ENCODE measurements around the gene MYOZ3. TPM values are rescaled to one million over a fixed set of nuclear protein-coding genes. Genes with fewer than 3 reads are reported as not detected.

The MYOZ3 gene
- total and polyA plus RNA-seq, 7 donors: 3.0 to 110 (median 29.7) TPM

DNA sequence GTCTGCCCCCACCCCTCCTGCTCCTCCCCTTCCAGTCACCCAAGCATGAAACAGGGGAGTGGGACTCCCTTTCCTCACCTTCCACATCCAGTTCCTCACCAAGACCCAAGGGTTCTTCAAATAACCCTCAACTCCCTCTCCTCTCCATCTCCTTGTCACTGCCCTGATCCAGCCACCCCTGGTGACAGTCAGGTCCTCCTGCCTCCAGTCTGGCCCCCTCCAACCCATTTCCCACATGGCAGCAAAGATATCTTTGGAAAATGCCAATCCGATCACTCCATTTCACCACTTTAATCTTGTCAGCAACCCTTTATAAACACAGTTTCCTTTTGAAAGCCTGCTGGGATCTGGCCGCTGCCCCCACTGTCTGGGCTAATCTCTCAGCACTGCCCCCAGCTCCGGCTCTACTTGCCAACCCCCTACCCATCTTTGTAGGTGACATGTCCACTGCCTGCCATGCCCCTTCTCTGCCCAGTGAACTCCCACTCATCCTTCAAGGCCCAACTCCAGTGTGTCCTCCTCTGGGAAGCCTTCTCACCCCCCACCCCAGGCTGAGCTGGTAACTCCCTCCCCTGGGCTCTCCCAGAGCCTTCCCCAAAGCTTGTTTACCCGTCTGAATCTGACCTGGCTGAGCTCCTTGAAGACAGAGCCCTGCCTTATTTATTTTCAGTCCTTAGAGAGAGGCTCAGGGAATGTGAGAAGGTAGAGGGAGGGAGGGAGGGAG, 781 bp upstream of the MYOZ3 start:
- Histone ChIP-seq H3K27ac (peak overlapping the region; percentile 95), H3K27me3 (ENCODE audit: insufficient read depth in 3 of 3, low read length in 2 of 3) (no peaks in the 10 kb centered on the region), H3K4me3 (peak overlapping the region; percentile 59), H3K4me1 (peaks cover 69% of the 10 kb centered on the region), H3K36me3 (ENCODE audit: insufficient read depth in 1 of 2, low read depth in 1 of 2) (no peaks in the 10 kb centered on the region), H3K9me3 (no peaks in the 10 kb centered on the region)
- intact Hi-C loops (cut with DNase I): no loop called here
- DNase-seq (peak in 1 of 2 donors; percentile 62), ATAC-seq (peak in 3 of 4 donors; percentile 19 to 45 (median 42))
- no peak for TF ChIP-seq CTCF (IDR thresholded peaks at IDR 0.05)
- 26 to 45% (median 33%) methylated on average over 4 of the region's 4 CpGs for WGBS, 3 donors

DNA sequence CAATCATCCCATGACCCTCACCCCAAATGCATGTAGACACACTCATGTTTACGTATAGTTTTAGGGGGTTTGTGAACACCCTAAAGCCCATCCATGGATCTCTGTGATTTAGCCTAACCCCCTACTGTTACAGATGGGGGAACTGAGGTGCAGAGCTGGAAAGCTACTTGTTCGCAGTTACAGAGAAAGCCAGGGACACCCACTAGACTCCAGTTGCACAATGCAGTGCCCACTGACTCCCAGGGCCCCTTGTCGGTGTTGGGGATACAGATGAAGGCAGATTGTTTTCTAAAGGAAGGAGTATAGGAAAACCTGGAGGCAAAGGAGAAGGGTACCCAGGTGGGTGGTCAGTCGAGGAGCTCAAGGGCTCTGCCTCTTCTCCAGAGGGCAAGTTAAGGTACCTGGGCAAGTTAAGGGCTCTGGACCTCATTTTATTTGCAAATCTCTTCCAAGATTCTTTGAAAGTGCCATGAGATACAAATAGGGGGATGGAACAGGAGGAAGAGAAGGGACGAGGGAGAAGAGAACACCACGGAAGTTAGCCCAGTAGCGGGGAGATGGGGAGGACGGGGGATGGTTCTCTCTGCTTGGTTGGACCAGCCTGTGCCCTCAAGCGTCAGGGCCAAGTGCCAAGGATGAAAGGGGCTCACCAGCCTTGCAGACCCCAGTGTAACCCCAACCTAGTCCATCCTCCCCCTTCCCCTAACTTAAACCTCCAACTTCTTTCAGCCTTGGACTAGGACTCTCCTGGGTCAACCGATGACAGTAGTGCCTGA, 958 bp downstream of the MYOZ3 start:
- intact Hi-C loops (cut with DNase I): no loop called here

GRCh38 chr5:150662731-150663516, 1.9 kb downstream of the MYOZ3 start:
- H3K9me3 ChIP-seq: no peaks in the 10 kb centered on the region
- peak overlapping the region; percentile 59 for H3K4me3 ChIP-seq
- ATAC-seq: peak in 2 of 4 donors; percentile 15 to 36
- H3K36me3 ChIP-seq (ENCODE audit: insufficient read depth in 1 of 2, low read depth in 1 of 2): no peaks in the 10 kb centered on the region
- DNase-seq: peak in 1 of 2 donors; percentile 51
- H3K27me3 ChIP-seq (ENCODE audit: insufficient read depth in 3 of 3, low read length in 2 of 3): no peaks in the 10 kb centered on the region
- H3K27ac ChIP-seq: peak overlapping the region; percentile 95
- WGBS, 3 donors: 32 to 64% (median 38%) methylated on average over 4 of the region's 4 CpGs
- intact Hi-C loops (cut with DNase I): no loop called here
- peaks cover 58% of the 10 kb centered on the region for H3K4me1 ChIP-seq
- TF ChIP-seq CTCF (IDR thresholded peaks at IDR 0.05): no peak

More for the DNA sequence above, 958 bp downstream of the MYOZ3 start:
- ATAC-seq: no peak
- WGBS, 3 donors: 38 to 47% (median 46%) methylated on average over 10 of the region's 10 CpGs
- Histone ChIP-seq H3K4me1 (peaks cover 60% of the 10 kb centered on the region), H3K27me3 (ENCODE audit: insufficient read depth in 3 of 3, low read length in 2 of 3) (no peaks in the 10 kb centered on the region), H3K36me3 (ENCODE audit: insufficient read depth in 1 of 2, low read depth in 1 of 2) (no peaks in the 10 kb centered on the region), H3K27ac (peak overlapping the region; percentile 95), H3K4me3 (peak overlapping the region; percentile 59), H3K9me3 (no peaks in the 10 kb centered on the region)
- DNase-seq: no peak
- TF ChIP-seq CTCF (IDR thresholded peaks at IDR 0.05): no peak

- Histone ChIP-seq H3K4me1 (peaks cover 50% of the 10 kb centered on the region), H3K27me3 (ENCODE audit: insufficient read depth in 3 of 3, low read length in 2 of 3) (no peaks in the 10 kb centered on the region), H3K4me3 (no peak overlapping the region), H3K9me3 (no peaks in the 10 kb centered on the region), H3K36me3 (ENCODE audit: insufficient read depth in 1 of 2, low read depth in 1 of 2) (no peaks in the 10 kb centered on the region), H3K27ac (peak overlapping the region; percentile 95)
- no peak for ATAC-seq
- 49 to 73% (median 55%) methylated on average over 3 of the region's 3 CpGs for WGBS, 3 donors
- intact Hi-C loops (cut with DNase I): no loop called here
- DNase-seq: no peak
- no peak for TF ChIP-seq CTCF (IDR thresholded peaks at IDR 0.05)
Observed at GRCh38 chr5:150663936-150664335, 2.9 kb downstream of the MYOZ3 start.
